Measurements from ENCODE around the gene CAMTA1. TPM values are rescaled to one million over a fixed set of nuclear protein-coding genes. Genes with fewer than 3 reads are reported as not detected.

CAMTA1 gene
- total RNA-seq, 1 experiment from 2014 or later = 60.0 TPM

DNA sequence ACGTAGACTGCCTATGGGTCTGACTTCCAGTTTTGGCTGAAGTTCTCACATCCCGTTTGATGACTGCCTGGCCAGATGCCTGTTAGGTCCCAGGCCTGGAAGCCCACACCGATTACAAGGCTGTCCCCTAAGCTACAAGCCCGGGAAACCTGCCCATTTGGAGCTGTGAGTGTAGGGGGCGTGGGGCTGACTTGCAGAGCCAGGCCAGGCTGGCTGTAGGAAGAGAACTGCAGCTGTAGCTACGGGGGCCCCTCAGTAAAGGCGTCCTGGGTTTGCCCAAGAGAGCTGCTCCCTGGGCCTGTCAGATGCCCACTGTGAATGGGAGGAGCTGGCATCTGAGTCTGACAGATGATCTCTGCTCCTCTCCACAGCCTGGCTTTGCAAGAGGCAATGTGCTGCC, 199.7 kb downstream of the CAMTA1 start:
- H3K27me3 ChIP-seq (replicated peaks; ENCODE audit: control insufficient read depth, insufficient read depth, low read length) = no peaks in the 10 kb centered on the region
- H3K9me3 ChIP-seq = no peaks in the 10 kb centered on the region
- no peaks in the 10 kb centered on the region for H3K4me1 ChIP-seq
- no peaks in the 10 kb centered on the region for H3K4me1 Mint-ChIP-seq (ENCODE audit: low read depth, unreplicated experiment)
- H3K4me3 Mint-ChIP-seq (ENCODE audit: unreplicated experiment) = no peak overlapping the region
- H3K27me3 Mint-ChIP-seq (ENCODE audit: insufficient read depth, unreplicated experiment) = peaks cover 17% of the 10 kb centered on the region
- no TSS peak for BruUV-seq (replicated peaks)
- H3K4me3 ChIP-seq (ENCODE audit: low read depth, low read length) = no peak overlapping the region
- no peak overlapping the region for H3K27ac Mint-ChIP-seq (ENCODE audit: unreplicated experiment)
- ChIA-PET POLR2A (no interaction called here), CTCF (no interaction called here)
- intact Hi-C loops (cut with micrococcal nuclease; ENCODE audit: unreplicated experiment) = no loop called here
- H3K36me3 Mint-ChIP-seq (ENCODE audit: insufficient read depth, unreplicated experiment) = no peaks in the 10 kb centered on the region
- peaks cover 7% of the 10 kb centered on the region for H3K9me3 Mint-ChIP-seq (ENCODE audit: unreplicated experiment)
- DNase-seq = no peak
- TF ChIP-seq CTCF (IDR thresholded peaks at IDR 0.05; ENCODE audit: insufficient read depth in 1 of 2, low read depth in 1 of 2, low read length in 1 of 2, severe bottlenecking in 1 of 2, unreplicated experiment in 1 of 2) = no peak
- no peaks in the 10 kb centered on the region for H3K36me3 ChIP-seq (ENCODE audit: control insufficient read depth, insufficient read depth, low read length)

DNA sequence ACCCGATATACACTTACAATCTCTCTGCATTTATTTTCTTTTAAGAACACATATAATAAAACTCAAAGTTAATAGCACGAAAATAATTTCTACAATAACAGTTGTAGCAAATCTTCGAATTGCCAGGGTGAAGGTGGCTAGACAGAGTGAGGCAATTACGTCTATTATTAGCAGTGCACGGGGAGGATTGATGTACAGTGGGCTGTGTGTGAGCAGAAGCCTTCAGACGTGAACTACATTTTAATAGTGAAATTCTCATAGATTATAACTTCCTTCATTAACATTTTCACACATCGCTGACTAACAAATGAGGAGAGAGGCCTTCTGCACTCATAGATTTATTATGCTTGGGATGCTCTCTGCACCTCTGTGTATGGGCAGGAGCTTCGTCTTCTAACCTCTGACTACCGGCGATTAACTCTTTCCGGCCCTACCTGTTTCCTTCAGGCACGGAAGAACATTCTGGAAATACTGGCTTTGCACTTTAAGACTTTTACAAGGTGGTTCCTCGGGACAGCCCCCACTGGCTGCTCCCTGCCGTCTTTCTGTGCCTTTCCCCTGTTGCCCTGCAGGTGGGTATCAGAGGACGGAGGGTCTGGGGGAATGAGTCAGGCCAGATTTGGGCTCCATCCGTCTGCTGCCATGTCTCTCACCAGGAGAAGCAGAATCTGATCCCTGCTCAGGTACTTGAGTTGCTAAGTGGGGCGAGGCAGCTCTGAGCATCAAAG, 200.5 kb downstream of the CAMTA1 start:
- DNase-seq = no peak
- POLR2A ChIA-PET = no interaction called here
- Histone ChIP-seq H3K27me3 (replicated peaks; ENCODE audit: control insufficient read depth, insufficient read depth, low read length) (no peaks in the 10 kb centered on the region), H3K4me3 (ENCODE audit: low read depth, low read length) (no peak overlapping the region), H3K9me3 (no peaks in the 10 kb centered on the region), H3K36me3 (ENCODE audit: control insufficient read depth, insufficient read depth, low read length) (no peaks in the 10 kb centered on the region), H3K4me1 (no peaks in the 10 kb centered on the region)
- no peak for TF ChIP-seq CTCF (IDR thresholded peaks at IDR 0.05; ENCODE audit: insufficient read depth in 1 of 2, low read depth in 1 of 2, low read length in 1 of 2, severe bottlenecking in 1 of 2, unreplicated experiment in 1 of 2)
- peaks cover 7% of the 10 kb centered on the region for H3K9me3 Mint-ChIP-seq (ENCODE audit: unreplicated experiment)
- H3K27ac Mint-ChIP-seq (ENCODE audit: unreplicated experiment) = no peak overlapping the region
- no TSS peak for BruUV-seq (replicated peaks)
- intact Hi-C loops (cut with micrococcal nuclease; ENCODE audit: unreplicated experiment) = no loop called here
- no peaks in the 10 kb centered on the region for H3K36me3 Mint-ChIP-seq (ENCODE audit: insufficient read depth, unreplicated experiment)
- CTCF ChIA-PET = no interaction called here
- peaks cover 17% of the 10 kb centered on the region for H3K27me3 Mint-ChIP-seq (ENCODE audit: insufficient read depth, unreplicated experiment)
- H3K4me3 Mint-ChIP-seq (ENCODE audit: unreplicated experiment) = no peak overlapping the region
- H3K4me1 Mint-ChIP-seq (ENCODE audit: low read depth, unreplicated experiment) = no peaks in the 10 kb centered on the region

DNA sequence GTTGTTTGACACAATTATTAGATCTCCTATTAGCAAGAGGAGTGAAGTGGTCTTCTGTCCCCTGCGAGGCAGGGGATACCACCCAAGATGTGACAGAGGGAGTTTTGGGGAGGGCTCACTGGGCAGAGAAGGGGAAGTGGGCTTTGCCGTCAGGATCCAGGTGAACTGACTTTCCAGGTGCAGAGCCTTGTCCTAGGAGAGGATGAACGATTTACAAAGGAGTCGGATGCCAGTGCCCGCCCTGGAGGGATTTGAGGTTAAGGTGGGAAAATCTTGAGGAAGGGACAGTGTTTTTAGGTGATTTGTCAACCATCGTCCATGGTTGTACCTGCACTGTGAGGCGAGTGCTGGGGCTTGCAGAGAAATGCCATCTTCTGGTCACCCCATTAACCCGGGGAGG, 201.0 kb downstream of the CAMTA1 start:
- peaks cover 16% of the 10 kb centered on the region for H3K27me3 Mint-ChIP-seq (ENCODE audit: insufficient read depth, unreplicated experiment)
- H3K27me3 ChIP-seq (replicated peaks; ENCODE audit: control insufficient read depth, insufficient read depth, low read length) = no peaks in the 10 kb centered on the region
- H3K9me3 ChIP-seq = no peaks in the 10 kb centered on the region
- peaks cover 7% of the 10 kb centered on the region for H3K9me3 Mint-ChIP-seq (ENCODE audit: unreplicated experiment)
- no peaks in the 10 kb centered on the region for H3K36me3 Mint-ChIP-seq (ENCODE audit: insufficient read depth, unreplicated experiment)
- no TSS peak for BruUV-seq (replicated peaks)
- no peak overlapping the region for H3K4me3 Mint-ChIP-seq (ENCODE audit: unreplicated experiment)
- POLR2A ChIA-PET = no interaction called here
- no peaks in the 10 kb centered on the region for H3K4me1 Mint-ChIP-seq (ENCODE audit: low read depth, unreplicated experiment)
- CTCF ChIA-PET = no interaction called here
- no peaks in the 10 kb centered on the region for H3K36me3 ChIP-seq (ENCODE audit: control insufficient read depth, insufficient read depth, low read length)
- no peak overlapping the region for H3K4me3 ChIP-seq (ENCODE audit: low read depth, low read length)
- H3K27ac Mint-ChIP-seq (ENCODE audit: unreplicated experiment) = no peak overlapping the region
- TF ChIP-seq CTCF (IDR thresholded peaks at IDR 0.05; ENCODE audit: insufficient read depth in 1 of 2, low read depth in 1 of 2, low read length in 1 of 2, severe bottlenecking in 1 of 2, unreplicated experiment in 1 of 2) = no peak
- H3K4me1 ChIP-seq = no peaks in the 10 kb centered on the region
- intact Hi-C loops (cut with micrococcal nuclease; ENCODE audit: unreplicated experiment) = no loop called here
- no peak for DNase-seq
